Hepatocyte (in vitro differentiated cells): ENCODE data around the gene ALDH1B1. TPM values are rescaled to one million over a fixed set of nuclear protein-coding genes. Genes with fewer than 3 reads are reported as not detected.
A peak's percentile ranks its signal among the peaks of the same experiment; 100 is the strongest.

Experiments
- DNase-seq: peaks from one replicate; pipeline ENCODE4 v3.0.0-alpha.2; 2016; ENCODE audit warnings: low spot score
- H2AFZ ChIP-seq: fragments of 200-600 bp; sonication (generic); 2 replicates; pipeline ENCODE4 v1.6.0; 2016; ENCODE audit warnings: antibody characterized with exemption, mild to moderate bottlenecking
- H3K27ac ChIP-seq: fragments of 200-600 bp; sonication (generic); 2 replicates; pipeline ENCODE4 v1.5.1; 2016; ENCODE audit warnings: mild to moderate bottlenecking
- H3K27me3 ChIP-seq: fragments of 200-600 bp; sonication (generic); 2 replicates; pipeline ENCODE4 v1.6.1; 2016
- H3K36me3 ChIP-seq: fragments of 200-600 bp; sonication (generic); replicated peaks from 2 replicates; pipeline ENCODE4 v1.5.1; 2016; ENCODE audit warnings: low read depth; ENCODE audit not compliant: insufficient read depth
- H3K4me1 ChIP-seq: fragments of 200-600 bp; sonication (generic); 2 replicates; pipeline ENCODE4 v1.5.1; 2016; ENCODE audit warnings: mild to moderate bottlenecking, moderate library complexity; ENCODE audit not compliant: insufficient read depth
- H3K4me2 ChIP-seq: fragments of 200-600 bp; sonication (generic); 2 replicates; pipeline ENCODE4 v1.6.0; 2016
- H3K4me3 ChIP-seq: fragments of 200-600 bp; sonication (generic); 2 replicates; pipeline ENCODE4 v1.5.1; 2016; ENCODE audit warnings: mild to moderate bottlenecking
- H3K79me2 ChIP-seq: fragments of 200-600 bp; sonication (generic); 2 replicates; pipeline ENCODE4 v1.6.0; 2017; ENCODE audit warnings: mild to moderate bottlenecking
- H3K9me2 ChIP-seq: fragments of 200-600 bp; sonication (generic); replicated peaks from 2 replicates; pipeline ENCODE4 v1.6.0; 2017; ENCODE audit warnings: mild to moderate bottlenecking; ENCODE audit not compliant: insufficient read depth
- H3K9me3 ChIP-seq: fragments of 200-600 bp; sonication (generic); 2 replicates; pipeline ENCODE4 v1.5.1; 2016; ENCODE audit warnings: low read depth, mild to moderate bottlenecking
- H4K20me1 ChIP-seq: fragments of 200-600 bp; sonication (generic); 2 replicates; pipeline ENCODE4 v1.6.0; 2016; ENCODE audit warnings: mild to moderate bottlenecking; ENCODE audit not compliant: insufficient read depth, poor library complexity, severe bottlenecking
- EZH2 ChIP-seq: fragments of 200-600 bp; sonication (generic); IDR thresholded peaks from 2 replicates; pipeline ENCODE4 v1.6.1; 2016; ENCODE audit warnings: antibody characterized with exemption, mild to moderate bottlenecking, borderline replicate concordance
- EZH2phosphoT487 ChIP-seq: fragments of 200-600 bp; sonication (generic); IDR thresholded peaks from one replicate; pipeline ENCODE4 v1.6.1; 2018; ENCODE audit warnings: antibody characterized with exemption, mild to moderate bottlenecking, low read depth, moderate library complexity; ENCODE audit not compliant: unreplicated experiment, severe bottlenecking
- WGBS: methylation state at CpG from one replicate; pipeline ENCODE4 v1.1.6; 2016; ENCODE audit warnings: low lambda C conversion rate; ENCODE audit errors: missing lambda C conversion rate; 5-methylcytosine and 5-hydroxymethylcytosine counted together
- polyA plus RNA-seq: library from polyadenylated mRNA; unstranded; fragments of >200 nt; fragmentation: Nextera tagmentation; extraction: Ambion mirVana; gene quantifications from 2 replicates; pipeline ENCODE4 v1.2.1, GENCODE V29; 2016
- total RNA-seq: library from RNA; depleted of rRNA; stranded (reverse); fragments of >200 nt; gene quantifications from 2 replicates; pipeline ENCODE4 v1.2.3, GENCODE V29; 2014
- TF ChIP-seq, protein P1 (sequence below): fragments of 200-600 bp; sonication (generic); IDR thresholded peaks from 2 replicates; pipeline ENCODE4 v1.5.1; 2016; ENCODE audit warnings: antibody characterized with exemption, mild to moderate bottlenecking; ENCODE audit not compliant: poor library complexity

Gene ALDH1B1
- total and polyA plus RNA-seq, 2 experiments from 2014 or later, result 30.9 to 45.8 TPM

GRCh38 chr9:38344566-38345324 is 47.8 kb upstream of the ALDH1B1 start:
- no peak for DNase-seq
- Histone ChIP-seq H3K27me3 (peaks cover 4% of the 10 kb centered on the region), H3K36me3 (no peaks in the 10 kb centered on the region), H3K4me2 (no peak overlapping the region), H2AFZ (no peak overlapping the region), H3K79me2 (no peaks in the 10 kb centered on the region), H3K27ac (no peak overlapping the region), H3K9me3 (no peaks in the 10 kb centered on the region), H4K20me1 (no peaks in the 10 kb centered on the region), H3K9me2 (no peaks in the 10 kb centered on the region), H3K4me3 (no peak overlapping the region), H3K4me1 (no peaks in the 10 kb centered on the region)
- TF ChIP-seq EZH2phosphoT487, result no peak
- no peak for TF ChIP-seq EZH2
- TF ChIP-seq, protein P1, sequence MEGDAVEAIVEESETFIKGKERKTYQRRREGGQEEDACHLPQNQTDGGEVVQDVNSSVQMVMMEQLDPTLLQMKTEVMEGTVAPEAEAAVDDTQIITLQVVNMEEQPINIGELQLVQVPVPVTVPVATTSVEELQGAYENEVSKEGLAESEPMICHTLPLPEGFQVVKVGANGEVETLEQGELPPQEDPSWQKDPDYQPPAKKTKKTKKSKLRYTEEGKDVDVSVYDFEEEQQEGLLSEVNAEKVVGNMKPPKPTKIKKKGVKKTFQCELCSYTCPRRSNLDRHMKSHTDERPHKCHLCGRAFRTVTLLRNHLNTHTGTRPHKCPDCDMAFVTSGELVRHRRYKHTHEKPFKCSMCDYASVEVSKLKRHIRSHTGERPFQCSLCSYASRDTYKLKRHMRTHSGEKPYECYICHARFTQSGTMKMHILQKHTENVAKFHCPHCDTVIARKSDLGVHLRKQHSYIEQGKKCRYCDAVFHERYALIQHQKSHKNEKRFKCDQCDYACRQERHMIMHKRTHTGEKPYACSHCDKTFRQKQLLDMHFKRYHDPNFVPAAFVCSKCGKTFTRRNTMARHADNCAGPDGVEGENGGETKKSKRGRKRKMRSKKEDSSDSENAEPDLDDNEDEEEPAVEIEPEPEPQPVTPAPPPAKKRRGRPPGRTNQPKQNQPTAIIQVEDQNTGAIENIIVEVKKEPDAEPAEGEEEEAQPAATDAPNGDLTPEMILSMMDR, result no peak
- 70% methylated on average over 7 of the region's 7 CpGs for WGBS

GRCh38 chr9:38345851-38346755 is 46.4 kb upstream of the ALDH1B1 start:
- TF ChIP-seq EZH2phosphoT487 (no peak), EZH2 (no peak)
- TF ChIP-seq, protein P1, result no peak
- WGBS, result 87% methylated on average over 10 of the region's 10 CpGs
- no peaks in the 10 kb centered on the region for H3K9me2 ChIP-seq
- no peaks in the 10 kb centered on the region for H3K79me2 ChIP-seq
- H3K27me3 ChIP-seq, result peaks cover 4% of the 10 kb centered on the region
- no peaks in the 10 kb centered on the region for H3K9me3 ChIP-seq
- DNase-seq, result no peak
- H2AFZ ChIP-seq, result no peak overlapping the region
- H3K27ac ChIP-seq, result no peak overlapping the region
- no peaks in the 10 kb centered on the region for H3K36me3 ChIP-seq
- no peak overlapping the region for H3K4me2 ChIP-seq
- H3K4me3 ChIP-seq, result no peak overlapping the region
- no peaks in the 10 kb centered on the region for H4K20me1 ChIP-seq
- no peaks in the 10 kb centered on the region for H3K4me1 ChIP-seq

- Histone ChIP-seq H3K79me2 (no peaks in the 10 kb centered on the region), H3K27ac (no peak overlapping the region), H2AFZ (no peak overlapping the region), H3K9me2 (no peaks in the 10 kb centered on the region), H3K27me3 (peaks cover 4% of the 10 kb centered on the region), H3K9me3 (no peaks in the 10 kb centered on the region), H3K4me3 (no peak overlapping the region), H4K20me1 (no peaks in the 10 kb centered on the region), H3K4me1 (peaks cover under 1% of the 10 kb centered on the region), H3K36me3 (no peaks in the 10 kb centered on the region), H3K4me2 (no peak overlapping the region)
- DNase-seq, result peak; percentile 42
- TF ChIP-seq EZH2 (no peak), EZH2phosphoT487 (no peak)
- TF ChIP-seq, protein P1, result no peak
- WGBS, result 52% methylated on average over 7 of the region's 7 CpGs
Measured at GRCh38 chr9:38346811-38347210, 45.7 kb upstream of the ALDH1B1 start.
